ENCODE measurements around the gene MAZ.

DNA sequence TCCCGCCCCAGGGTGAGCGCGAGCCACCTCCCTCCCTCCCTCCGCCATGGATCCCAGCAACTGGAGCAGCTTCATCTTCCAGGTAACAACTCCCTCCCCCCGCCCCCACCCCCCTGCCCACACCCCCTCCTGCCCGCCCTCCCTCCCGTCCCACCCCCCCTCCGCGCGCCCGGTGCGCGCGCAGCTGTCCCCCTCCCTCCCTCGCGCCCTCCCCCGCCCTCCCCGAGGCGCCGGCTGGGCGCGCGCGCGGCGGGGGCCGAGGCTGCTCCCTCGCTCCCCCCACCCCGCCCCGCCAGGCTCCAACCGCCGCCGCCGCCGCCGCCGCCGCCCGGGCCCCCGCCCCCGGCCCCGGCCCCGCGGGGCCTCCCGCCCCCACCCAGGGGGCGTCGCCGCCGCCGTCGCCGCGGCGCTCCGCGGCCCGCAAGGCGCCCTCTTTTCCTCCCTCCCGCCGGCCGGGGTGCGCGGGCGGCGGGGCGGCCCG, at the start of gene MAZ:
- TF ChIP-seq, protein P1, sequence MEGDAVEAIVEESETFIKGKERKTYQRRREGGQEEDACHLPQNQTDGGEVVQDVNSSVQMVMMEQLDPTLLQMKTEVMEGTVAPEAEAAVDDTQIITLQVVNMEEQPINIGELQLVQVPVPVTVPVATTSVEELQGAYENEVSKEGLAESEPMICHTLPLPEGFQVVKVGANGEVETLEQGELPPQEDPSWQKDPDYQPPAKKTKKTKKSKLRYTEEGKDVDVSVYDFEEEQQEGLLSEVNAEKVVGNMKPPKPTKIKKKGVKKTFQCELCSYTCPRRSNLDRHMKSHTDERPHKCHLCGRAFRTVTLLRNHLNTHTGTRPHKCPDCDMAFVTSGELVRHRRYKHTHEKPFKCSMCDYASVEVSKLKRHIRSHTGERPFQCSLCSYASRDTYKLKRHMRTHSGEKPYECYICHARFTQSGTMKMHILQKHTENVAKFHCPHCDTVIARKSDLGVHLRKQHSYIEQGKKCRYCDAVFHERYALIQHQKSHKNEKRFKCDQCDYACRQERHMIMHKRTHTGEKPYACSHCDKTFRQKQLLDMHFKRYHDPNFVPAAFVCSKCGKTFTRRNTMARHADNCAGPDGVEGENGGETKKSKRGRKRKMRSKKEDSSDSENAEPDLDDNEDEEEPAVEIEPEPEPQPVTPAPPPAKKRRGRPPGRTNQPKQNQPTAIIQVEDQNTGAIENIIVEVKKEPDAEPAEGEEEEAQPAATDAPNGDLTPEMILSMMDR (IDR thresholded peaks at IDR 0.05), result no peak
- TF ChIP-seq POLR2A (IDR thresholded peaks at IDR 0.05), result no peak
